HuH-7 (cell line): ENCODE data around the gene PTPRF.
A peak's percentile ranks its signal among the peaks of the same experiment; 100 is the strongest.

Source experiments
- DNase-seq: peaks from one replicate; pipeline ENCODE4 v3.0.0; 2011; ENCODE audit warnings: low spot score

Gene PTPRF

DNA sequence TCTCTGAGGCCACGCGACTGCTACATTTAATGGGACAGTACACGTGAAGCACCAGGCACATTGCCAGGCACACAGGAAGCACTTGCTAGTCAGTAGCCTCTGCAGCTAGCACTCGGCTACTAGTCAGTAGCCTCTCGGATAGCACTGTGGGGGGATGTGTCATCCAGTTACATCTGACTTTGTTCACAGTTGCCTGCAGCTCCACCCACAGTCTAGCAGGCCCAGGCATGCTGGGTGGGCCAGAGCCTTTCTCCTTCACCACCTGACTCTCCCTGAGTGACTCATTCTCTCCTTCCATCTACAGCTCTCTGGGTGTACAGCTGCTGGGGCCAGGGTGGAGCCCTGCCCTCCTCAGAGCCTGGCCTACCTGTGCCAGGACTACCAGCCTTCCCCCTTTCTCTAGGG lies 51.5 kb downstream of the PTPRF start:
- no peak for DNase-seq

DNA sequence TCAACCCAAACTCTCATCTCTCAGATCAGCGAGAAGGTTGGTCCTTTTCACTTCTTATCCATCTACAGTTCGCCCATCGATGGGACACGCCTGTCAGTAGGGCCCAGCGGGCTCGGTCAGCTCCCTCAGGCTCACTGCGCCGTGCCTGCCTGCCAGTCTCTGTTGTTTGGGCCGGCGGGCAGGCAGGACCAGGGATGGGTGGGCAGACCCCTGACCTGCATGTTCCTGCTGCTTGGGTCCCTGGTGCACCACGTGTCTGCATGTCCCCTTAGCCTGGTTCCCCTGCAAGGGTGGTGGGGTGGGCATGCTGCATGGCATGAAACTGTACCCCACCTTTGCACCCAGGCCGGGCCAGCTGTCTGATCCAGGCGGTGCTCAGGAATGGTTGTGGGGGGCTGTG lies 52.4 kb downstream of the PTPRF start:
- DNase-seq, result no peak

DNA sequence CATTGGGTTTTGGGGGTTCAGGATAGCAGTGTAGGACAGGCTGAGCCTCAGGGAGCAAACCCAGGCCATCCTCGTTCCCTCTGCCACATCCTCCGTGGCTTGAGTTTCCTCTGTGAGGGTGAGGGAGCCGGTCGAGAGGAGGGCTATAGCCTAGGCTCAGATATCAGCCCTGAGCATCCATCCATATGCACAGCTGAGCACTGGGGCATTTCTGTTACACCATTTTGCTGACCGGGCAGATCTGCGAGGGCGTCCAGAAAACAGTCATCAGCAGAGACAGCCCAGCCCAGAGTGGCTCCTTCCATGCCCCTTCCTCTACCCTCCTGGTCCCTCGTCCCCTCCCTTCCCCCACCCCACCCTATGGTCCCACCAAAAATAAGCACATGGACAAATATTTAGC lies 53.5 kb downstream of the PTPRF start:
- DNase-seq, result no peak

- DNase-seq, result no peak
These were observed 54.9 kb downstream of the PTPRF start for GRCh38 chr1:43585557-43585956.

DNA sequence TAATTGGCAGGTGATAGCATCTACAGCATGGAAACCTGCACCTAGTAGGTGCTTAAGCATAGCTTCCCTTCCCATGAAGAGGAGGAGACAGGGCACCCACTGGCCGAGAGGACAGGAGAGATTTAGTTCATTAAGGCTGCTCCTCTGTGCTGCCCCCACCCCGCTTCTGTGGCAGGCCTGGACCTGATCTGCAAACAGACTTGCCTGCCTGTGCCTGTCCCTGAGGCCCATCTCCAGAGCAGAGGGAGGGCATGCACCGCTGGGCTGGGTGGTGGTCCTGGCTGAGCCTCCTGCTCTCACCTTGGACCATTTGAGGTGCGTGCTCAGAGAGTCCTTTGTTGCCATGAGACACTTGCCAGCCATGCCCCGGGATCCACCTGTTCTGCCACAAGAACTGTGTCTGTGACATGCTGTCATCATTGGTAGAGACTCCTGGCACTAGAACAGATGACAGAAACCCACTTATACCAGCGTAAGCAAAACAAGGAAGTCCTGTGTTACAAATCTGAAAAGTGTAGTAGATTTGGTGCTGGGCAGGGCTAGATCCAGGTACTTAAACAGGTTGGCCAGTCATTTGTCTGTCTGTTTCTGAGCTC lies 55.6 kb downstream of the PTPRF start:
- no peak for DNase-seq

- DNase-seq, result no peak
These were observed 56.3 kb downstream of the PTPRF start for GRCh38 chr1:43587001-43587400.

- DNase-seq, result no peak
These were observed 56.9 kb downstream of the PTPRF start for GRCh38 chr1:43587594-43587993.

- no peak for DNase-seq
These were observed 57.9 kb downstream of the PTPRF start for GRCh38 chr1:43588592-43588991.

- peak; percentile 76 for DNase-seq
These were observed 59.8 kb downstream of the PTPRF start for GRCh38 chr1:43590388-43590925.

GRCh38 chr1:43591181-43591580 lies 60.5 kb downstream of the PTPRF start:
- no peak for DNase-seq

GRCh38 chr1:43592051-43592665 lies 61.5 kb downstream of the PTPRF start:
- no peak for DNase-seq

DNA sequence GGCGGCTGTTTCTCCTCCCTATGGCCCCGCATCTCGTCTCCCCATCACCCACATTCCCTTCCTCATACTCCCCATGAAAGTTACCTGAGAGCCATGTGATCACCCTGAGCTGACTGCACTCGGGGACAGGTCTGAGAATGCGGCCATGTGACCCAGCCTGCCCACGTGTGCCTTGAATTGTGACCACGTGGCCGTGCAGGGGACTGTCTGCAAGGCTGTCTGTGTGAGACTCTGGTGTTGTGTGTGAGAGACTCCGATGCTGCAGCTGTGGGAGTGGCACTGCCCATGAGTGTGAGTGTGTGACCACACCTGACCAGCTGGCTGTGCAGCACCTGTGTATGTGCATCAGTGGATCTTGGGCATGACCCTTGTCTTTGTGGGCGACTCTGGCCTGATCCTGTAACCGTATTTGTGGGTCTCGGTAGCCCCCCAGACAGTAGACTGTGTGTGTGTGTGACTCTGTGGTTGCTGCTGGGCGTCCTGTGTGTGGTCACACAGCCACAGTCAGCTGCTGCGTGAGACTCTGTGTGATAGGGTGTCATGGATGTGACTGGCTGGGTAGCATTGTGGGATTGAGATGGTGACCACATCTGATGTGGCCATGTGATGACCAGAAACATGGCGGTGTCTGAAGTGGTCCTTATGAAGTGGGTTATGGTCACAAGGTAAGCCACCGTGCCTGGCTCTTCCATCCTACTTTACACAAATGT lies 62.4 kb downstream of the PTPRF start:
- DNase-seq, result no peak

- no peak for DNase-seq
These were observed 65.9 kb downstream of the PTPRF start for GRCh38 chr1:43596579-43596978.

- no peak for DNase-seq
These were observed 66.3 kb downstream of the PTPRF start for GRCh38 chr1:43597028-43597427.

DNA sequence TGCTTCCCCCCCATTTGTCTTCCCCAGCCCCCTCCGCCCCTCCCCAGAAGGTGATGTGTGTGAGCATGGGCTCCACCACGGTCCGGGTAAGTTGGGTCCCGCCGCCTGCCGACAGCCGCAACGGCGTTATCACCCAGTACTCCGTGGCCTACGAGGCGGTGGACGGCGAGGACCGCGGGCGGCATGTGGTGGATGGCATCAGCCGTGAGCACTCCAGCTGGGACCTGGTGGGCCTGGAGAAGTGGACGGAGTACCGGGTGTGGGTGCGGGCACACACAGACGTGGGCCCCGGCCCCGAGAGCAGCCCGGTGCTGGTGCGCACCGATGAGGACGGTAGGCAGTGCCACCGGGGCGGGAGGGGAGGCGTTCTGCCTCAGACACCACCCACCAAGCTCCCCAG lies 67.0 kb downstream of the PTPRF start:
- no peak for DNase-seq

- no peak for DNase-seq
These were observed 67.9 kb downstream of the PTPRF start for GRCh38 chr1:43598622-43599021.

- no peak for DNase-seq
These were observed 69.6 kb downstream of the PTPRF start for GRCh38 chr1:43600033-43601020.

GRCh38 chr1:43602990-43603389 lies 72.3 kb downstream of the PTPRF start:
- no peak for DNase-seq

- no peak for DNase-seq
These were observed 73.5 kb downstream of the PTPRF start for GRCh38 chr1:43604192-43604591.

DNA sequence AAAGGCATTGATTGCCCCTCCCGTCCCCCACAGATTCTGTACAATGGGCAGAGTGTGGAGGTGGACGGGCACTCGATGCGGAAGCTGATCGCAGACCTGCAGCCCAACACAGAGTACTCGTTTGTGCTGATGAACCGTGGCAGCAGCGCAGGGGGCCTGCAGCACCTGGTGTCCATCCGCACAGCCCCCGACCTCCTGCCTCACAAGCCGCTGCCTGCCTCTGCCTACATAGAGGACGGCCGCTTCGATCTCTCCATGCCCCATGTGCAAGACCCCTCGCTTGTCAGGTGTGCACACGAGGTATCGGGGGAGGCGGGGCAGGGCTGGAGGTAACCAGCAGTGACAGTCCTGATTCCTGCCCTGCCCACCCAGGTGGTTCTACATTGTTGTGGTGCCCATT lies 74.5 kb downstream of the PTPRF start:
- DNase-seq, result no peak

GRCh38 chr1:43605766-43606165 lies 75.1 kb downstream of the PTPRF start:
- DNase-seq, result no peak

- DNase-seq, result no peak
These were observed 75.9 kb downstream of the PTPRF start for GRCh38 chr1:43606624-43607023.
